Sigmoid colon (tissue), 4 donors: Measurements from ENCODE around the gene GABRD.

Experiments
- CTCF ChIP-seq, 4 experiments: fragments of 450-650 bp in 3 of 4; fragments of 200-600 bp in 1 of 4; IDR thresholded peaks; one replicate each; pipeline ENCODE4 v1.5.1; 2016 to 2019; ENCODE audit warnings: antibody characterized with exemption in 4 of 4, mild to moderate bottlenecking in 3 of 4, moderate library complexity in 2 of 4
- EP300 ChIP-seq, 4 donors: sonication (generic); formaldehyde crosslinking; IDR thresholded peaks; one replicate each; pipeline ENCODE4 v1.6.1; 2017; ENCODE audit warnings: antibody characterized with exemption in 4 of 4
- POLR2A ChIP-seq, 2 donors: fragments of 450-650 bp; IDR thresholded peaks; one replicate each; pipeline ENCODE4 v1.6.1; 2016; ENCODE audit warnings: antibody characterized with exemption in 2 of 2, mild to moderate bottlenecking in 2 of 2, moderate library complexity in 2 of 2
- POLR2AphosphoS5 ChIP-seq, 4 donors: sonication (generic); formaldehyde crosslinking; IDR thresholded peaks; one replicate each; pipeline ENCODE4 v1.6.1; 2017; ENCODE audit warnings: antibody characterized with exemption in 4 of 4

GRCh38 chr1:2041887-2042286, 22.7 kb downstream of the GABRD start:
- no peak for TF ChIP-seq CTCF (IDR thresholded peaks at IDR 0.05)
- TF ChIP-seq POLR2A (IDR thresholded peaks at IDR 0.05): no peak
- TF ChIP-seq EP300 (IDR thresholded peaks at IDR 0.05): no peak
- no peak for TF ChIP-seq POLR2AphosphoS5 (IDR thresholded peaks at IDR 0.05)
